ENCODE results near the gene PIK3C2G.

DNA sequence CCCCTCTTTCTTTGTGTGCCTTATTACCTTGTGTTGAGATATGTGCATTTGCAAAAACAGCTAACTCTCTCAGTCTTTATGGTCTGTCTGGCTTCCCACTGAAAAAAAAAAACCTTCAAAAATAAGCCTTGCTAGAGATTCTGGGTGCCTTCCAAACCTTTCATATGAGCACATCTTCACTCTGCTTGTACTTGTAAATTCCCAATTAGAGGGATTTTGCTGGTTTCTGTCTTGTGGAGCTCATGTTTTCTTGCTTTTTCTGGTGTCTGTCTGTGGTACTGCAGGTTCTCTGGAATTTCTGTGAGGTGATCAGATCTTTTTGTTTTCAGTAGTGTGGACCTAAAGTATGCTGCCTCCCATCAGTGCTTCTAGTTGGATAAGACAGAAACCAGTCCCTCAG is 100.1 kb downstream of the PIK3C2G start:
- TF ChIP-seq POLR2A (IDR thresholded peaks at IDR 0.05; ENCODE audit: low read depth, low read length) (no peak), TAF1 (IDR thresholded peaks at IDR 0.05; ENCODE audit: low read depth, low read length) (no peak)

Data from GM12891 (cell line).